GM19023 (cell line): ENCODE data around the gene FOXA3.
"Not testable (repeated sequence)": the region's sequence is repeated elsewhere in the genome, so short reads cannot be mapped to it uniquely, and the experiment has no call there.

Source experiments
- ATAC-seq: cut with Tn5 transposase; IDR thresholded peaks from one replicate; pipeline ENCODE4 v1.9.1; 2021; ENCODE audit warnings: mild to moderate bottlenecking, moderate library complexity; ENCODE audit not compliant: unreplicated experiment

Gene FOXA3

DNA sequence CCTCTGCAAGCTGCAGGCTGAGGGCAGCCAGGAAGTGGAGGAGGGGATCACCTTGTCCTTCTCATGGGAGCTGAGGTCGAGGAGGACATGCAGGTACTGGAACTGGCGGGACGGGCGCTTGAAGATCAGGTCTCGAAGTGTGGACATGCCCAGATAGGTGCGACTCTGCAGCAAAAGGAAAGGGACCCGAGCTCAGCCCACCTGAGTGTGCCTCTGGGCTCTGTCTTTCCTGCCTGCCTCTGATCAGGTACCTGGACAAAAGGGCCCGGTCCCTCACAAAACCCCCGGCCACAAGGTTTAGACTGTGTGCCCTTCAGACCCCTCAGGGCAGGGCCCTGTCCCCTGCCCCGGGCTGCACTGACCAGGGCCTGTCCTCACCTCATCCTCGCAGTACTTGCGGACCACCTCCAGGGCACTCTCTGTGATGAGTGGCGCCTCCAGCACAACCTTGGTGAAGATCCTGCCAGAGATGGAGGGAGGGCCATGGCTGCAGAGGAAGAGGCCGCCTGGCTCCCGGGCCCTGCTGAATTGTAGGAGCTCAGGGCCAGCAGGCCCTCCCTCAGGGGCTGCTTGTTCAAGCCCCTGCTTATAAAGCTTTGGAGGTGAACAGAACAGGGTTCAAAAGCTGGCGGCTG lies 36.5 kb upstream of the FOXA3 start:
- no peak for ATAC-seq

DNA sequence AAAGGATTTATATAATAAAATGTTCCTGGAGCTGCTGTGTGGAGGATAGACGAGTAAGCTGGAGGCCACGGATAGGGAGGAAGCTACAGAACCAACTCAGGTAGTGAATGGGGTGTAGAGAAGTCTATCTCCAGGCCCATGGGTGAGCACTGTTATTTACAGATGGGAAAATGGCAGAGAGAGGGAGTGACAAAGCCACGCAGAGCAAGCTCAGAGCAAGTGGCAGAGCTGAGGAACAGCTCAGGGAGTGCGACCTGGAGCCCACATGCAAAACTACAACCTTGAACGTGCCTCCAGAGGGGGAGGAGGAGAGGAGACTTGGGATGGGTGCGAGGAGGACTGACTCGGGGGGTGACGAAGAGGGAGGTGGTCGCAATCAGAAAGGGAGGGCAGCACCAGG lies 35.6 kb upstream of the FOXA3 start:
- ATAC-seq = no peak

DNA sequence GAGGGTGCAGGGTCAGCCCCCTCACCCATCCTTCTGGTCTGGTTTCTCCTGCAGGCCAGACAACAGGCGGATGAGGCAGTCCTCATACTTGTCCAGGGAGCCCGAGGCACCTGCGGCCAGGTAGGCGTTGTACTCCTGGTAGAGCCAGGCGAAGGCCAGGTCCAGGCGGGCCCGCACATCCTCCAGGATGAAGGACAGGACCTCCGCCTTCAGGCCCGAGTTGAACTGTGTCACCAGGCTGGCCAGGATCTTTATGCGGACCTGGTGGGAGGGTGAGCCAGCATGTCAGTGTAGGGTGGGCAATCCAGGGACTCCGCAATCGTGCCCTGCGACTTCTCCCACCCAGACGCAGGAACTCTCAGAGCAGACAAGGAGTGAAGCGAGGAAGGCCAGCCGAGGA lies 35.2 kb upstream of the FOXA3 start:
- no peak for ATAC-seq

- ATAC-seq = no peak
Observed at GRCh38 chr19:45834970-45835369, 29.2 kb upstream of the FOXA3 start.

DNA sequence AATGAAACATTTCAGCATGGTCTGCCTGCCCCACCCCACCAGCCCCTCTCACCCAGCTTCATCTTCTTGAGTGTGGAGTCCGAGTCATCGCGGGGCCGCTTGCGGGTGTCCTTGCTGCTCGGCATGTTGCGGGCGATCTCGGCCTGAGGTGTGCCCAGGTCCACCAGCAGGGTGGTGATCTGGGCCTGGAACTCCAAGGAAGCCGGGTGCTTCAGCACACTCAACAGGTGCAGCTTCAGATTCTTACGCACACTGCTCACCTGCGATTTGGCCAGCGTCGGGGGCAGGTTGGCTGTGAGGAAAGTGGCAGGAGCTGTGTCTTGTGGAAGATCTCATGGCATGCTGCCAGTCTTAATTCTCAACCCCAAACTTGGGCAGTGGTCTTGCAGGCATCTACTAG lies 21.9 kb upstream of the FOXA3 start:
- ATAC-seq = no peak

- no peak for ATAC-seq
Observed at GRCh38 chr19:45847663-45848062, 16.5 kb upstream of the FOXA3 start.

DNA sequence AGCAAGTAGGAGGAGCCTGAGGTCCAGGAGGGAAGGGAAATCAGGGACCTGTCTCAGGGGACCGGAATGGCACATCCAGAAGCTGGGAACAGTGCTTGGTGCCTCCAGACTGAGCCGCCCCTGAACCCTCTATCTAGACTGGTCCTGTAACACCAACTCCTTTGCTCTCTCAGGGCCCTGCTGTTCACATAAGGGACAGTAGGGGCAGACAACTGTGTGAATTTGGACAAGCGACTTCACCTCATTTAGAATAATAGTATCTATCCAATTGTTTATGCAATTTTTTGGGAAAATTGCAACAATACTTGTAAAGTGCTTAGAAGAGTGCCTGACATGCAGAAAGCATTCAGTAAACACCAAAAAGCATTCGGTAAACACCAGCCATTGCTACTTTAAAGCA lies 15.2 kb upstream of the FOXA3 start:
- ATAC-seq = no peak

DNA sequence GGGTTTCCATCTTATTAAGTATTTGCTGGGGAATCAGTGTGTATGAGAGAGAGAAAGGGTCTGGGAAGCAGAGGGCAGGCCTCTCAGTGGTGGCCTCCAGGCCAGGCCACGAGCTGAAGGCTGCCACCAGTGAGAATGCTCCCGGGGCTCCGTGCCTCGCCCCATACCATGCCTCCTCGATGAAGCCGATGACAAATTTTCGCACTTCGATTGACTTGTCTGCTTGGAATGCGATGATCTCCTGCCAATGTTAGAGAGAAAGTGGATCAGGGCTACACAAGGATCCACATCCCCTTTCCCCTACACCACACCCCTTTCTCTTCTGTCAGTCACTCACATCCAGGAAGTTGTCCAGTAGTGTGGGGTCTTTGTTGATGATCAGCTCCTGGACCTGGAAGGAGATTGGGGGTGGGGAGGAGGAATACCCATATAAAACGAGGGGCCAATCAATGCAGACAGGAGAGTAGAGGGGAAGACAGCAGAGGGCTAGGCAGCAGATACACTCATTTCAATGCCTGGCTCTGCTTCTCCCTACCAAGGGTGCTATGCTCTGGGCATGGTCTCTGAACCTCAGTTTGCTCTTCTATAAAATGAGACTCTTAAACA lies 11.9 kb upstream of the FOXA3 start:
- no peak for ATAC-seq

DNA sequence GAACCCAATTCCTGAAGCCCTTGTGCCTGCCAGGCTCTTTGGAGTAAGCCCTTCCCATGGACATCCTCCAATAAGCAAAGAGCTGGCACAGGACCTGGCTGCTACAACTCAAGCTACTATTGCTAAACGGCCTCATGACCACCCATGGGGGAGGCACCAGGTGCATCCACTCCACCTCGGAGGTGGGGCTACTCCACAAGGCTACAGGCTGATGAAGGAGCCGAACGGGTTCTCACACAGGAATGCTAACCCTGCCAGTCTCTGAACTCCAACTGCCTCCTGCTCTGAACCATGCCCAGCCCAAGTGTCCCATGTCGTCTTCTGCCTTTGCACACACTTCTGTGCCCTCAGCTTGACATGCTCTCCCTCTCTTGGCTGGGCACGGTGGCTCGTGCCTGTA lies 11.1 kb upstream of the FOXA3 start:
- ATAC-seq = no peak

DNA sequence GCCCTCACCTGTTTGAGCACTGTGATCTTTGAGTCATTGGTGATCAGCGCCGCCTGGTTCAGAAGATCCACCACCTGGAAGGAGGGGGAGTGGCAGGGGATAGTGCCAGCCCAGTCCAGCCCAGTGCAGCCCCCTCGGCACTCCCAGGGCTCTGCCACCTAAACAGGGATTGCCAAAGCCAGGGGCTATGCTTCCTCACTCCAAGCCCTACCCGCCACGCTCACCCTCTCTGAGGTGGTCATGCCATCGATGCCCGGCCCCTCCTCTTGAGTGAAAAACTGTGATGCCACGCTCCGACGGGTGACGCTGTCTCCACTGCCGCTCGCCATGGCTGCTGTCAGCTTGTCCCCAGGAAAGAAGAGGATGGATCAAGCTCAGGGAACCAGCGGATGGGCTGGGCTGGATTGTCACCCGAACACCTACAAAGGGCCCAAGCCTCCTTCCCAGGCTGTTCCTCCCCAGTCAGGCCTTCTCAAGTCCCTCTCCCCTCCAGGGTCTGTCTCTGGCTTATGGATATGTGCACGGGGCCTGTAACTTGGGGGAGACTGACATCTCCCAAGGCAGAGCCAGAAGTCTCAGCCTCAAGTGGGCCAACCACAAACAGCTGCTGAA lies 9.9 kb upstream of the FOXA3 start:
- no peak for ATAC-seq

- ATAC-seq = no peak
Observed at GRCh38 chr19:45860359-45861259, 3.5 kb upstream of the FOXA3 start.

- no peak for ATAC-seq
Observed at GRCh38 chr19:45862271-45862563, 1.9 kb upstream of the FOXA3 start.

DNA sequence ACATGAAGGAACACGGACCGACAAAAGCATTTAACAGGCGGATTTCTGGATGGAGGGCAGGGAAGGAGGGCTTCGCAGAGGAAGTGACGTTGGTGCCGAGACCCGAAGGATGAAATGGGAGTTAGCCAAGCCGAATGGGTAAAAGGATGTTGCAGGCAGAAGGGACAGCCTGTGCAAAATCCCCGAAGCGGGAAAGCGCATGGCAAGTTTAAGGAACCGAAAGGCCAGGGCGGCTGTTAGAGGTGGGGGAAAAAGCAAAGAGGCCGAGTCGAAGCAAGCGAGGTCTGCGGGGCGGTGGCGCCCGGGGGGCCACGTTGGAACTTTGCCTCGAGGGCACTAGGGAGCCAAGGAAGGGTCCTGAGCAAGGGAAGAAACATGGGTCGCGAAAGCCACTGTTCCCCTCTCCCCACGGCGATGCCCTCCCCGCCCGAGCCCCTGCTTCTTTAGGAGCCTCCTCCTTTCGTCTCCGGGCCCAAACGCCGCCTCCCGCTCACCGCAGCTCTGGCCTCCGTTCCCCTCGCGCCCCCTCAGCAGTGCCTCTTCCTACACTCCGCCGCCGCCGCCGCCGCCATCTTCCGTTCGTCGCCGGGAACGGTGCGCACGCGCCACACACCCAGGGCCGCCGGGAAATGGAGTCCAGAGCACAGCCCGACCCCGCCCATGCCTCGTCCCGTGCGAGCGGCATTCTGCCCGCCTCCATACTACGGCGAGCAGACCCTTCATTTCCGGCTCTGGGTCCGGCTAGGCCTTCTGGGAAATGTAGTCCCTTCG lies 1.4 kb upstream of the FOXA3 start, which contains the start of gene SYMPK:
Gene SYMPK, minus strand, starts transcription at position 584 of the 771 bp plus-strand sequence. CDS start 8,652 bp downstream, outside the sequence.
- ATAC-seq = peak; percentile 88

DNA sequence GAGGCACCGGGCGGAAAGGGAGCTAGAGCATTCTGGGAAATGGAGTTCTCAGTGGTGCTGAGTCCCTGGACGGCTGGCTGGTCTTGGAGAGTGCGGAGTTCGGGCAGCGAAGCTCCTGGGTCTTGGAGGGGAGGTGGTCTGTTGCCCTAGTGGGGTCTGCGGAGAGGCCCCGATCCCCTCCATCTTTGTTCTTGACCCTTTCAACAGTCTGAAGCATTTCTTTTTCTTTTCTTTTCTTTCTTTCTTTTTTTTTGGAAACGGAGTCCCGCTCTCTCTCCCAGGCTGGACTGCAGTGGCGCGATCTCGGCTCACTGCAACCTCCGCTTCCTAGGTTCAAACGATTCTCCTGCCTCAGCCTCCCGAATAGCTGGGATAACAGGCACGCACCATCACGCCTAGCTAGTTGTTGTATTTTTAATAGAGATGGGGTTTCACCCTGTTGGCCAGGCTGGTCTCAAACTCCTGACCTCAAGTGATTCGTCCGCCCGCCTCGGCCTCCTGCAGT lies 739 bp upstream of the FOXA3 start:
- no peak for ATAC-seq

- no peak for ATAC-seq
Observed at GRCh38 chr19:45864629-45865082, 530 bp downstream of the FOXA3 start.

- no peak for ATAC-seq
Observed at GRCh38 chr19:45865269-45865948, 1.3 kb downstream of the FOXA3 start.

GRCh38 chr19:45866400-45867176 lies 2.5 kb downstream of the FOXA3 start:
- ATAC-seq = no peak

GRCh38 chr19:45867241-45867640 lies 3.1 kb downstream of the FOXA3 start:
- not testable (repeated sequence) for ATAC-seq

DNA sequence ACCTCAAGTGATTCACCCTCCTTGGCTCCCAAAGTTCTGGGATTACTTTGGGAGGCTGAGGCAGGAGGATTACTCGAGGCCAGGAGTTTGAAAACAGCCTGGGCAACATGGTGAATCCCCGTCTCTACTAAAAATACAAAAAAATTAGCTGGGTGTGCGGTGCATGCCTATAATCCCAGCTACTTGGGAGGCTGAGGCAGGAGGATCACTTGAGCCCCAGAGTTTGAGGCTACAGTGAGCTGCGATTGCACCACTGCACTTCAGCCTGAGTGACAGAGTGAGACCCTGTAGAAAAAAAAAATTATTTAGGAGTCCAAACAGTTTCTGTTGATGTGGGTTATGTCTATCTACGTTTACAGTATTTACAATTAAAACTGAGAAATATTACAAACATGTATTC lies 6.7 kb downstream of the FOXA3 start:
- ATAC-seq = no peak
